Activated CD4-positive, alpha-beta T cell treated with anti-CD3 and anti-CD28 coated beads, Interleukin-2, Interleukin-4, amounts not matched to agents 100 ng/mL and 50 ng/mL, durations not matched to agents 16 hours and 8 hours (primary cell): ENCODE results near the gene CLTC.

Experiments
- DNase-seq: peaks from one replicate; pipeline ENCODE4 v3.0.0-alpha.2; 2020; ENCODE audit warnings: low spot score

CLTC gene

DNA sequence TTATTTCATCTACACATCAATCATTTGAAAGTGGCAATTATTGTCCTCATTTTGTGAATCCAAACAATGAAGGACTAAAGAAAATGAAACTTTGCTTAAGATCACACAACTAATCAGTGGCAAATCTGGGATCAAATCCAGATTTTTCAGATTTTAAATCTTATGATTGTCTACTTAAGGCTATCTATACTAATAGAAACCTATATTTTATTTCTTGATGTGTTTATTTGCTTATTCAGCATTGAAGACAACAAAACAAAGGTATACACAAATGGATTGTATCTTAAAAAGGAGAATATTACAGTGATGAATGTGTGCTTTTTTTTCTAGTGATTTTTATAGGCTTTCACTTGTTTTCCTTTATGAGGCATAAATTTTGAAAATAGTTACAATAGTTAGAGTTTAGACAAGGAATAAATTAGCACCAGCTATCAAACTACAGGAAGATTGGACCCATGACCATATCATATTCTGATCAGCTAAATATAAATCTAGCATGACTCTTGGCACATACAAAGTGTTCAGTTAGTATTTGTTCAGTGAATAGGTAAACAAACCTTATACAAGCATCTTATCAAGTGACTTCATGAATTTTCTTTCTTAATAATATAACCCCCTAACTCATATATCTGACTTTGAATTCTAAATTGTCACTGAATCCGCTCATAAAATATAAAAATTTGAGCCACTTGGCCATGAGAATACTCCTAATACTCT is 108.3 kb downstream of the CLTC start:
- DNase-seq: no peak

DNA sequence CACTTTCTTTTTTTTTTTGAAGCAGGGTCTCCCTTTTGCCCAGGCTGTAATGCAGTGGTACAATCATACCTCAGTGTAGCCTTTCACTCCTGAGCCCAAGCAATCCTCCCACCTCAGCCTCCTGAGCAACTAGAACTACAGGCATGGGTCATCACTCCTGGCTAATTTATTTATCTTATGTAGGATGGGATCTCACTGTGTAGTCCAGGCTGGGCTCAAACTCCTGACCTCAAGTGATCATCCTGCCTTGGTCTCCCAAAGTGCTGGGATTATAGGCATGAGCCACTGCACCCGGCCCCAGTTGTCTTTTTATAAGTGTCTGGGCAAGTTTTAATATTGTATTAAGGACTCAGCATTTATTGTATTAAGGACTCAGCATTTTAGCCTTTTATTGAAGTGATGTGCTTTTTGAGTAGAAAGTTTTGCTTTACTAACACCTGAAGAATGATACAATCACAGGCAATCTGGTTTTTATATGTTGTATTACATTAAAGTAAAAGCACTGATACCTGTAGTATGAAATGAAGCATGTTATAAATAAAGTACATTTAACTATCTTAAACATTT is 110.7 kb downstream of the CLTC start:
- no peak for DNase-seq

DNA sequence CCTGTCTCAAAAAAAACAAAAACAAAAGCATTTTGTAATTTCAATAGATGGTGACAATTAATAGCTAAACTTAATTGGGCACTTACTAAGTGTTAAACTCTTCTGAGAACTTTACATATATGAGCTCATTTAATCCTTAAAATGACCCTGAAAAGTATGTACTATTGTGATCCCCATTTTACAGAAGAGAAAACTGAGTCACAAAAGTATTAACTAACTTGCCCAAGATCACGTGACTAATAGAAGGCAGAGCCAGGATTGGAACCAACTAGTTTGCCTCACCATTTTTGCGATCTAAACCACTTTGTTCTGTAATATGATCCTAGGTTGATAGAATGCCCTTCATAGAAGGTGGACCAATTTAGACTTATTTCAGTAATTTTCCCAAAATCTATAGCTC is 114.0 kb downstream of the CLTC start:
- no peak for DNase-seq

DNA sequence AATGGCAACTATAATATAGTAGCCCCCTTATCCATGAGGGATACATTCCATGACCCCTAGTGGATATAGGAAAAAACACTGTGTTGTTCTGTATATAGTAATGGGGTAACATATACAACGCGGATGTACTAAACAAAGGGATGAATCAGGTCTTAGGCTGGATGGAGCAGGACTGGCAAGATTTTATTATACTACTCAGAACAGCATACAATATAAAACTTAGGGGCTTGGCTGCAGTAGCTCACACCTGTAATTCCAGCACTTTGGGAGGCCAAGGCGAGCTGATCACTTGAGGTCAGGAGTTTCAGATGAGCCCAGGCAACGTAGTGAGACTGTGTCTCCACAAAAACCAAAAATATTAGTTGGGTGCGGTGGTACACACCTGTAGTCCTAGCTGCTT is 114.5 kb downstream of the CLTC start:
- DNase-seq: no peak

DNA sequence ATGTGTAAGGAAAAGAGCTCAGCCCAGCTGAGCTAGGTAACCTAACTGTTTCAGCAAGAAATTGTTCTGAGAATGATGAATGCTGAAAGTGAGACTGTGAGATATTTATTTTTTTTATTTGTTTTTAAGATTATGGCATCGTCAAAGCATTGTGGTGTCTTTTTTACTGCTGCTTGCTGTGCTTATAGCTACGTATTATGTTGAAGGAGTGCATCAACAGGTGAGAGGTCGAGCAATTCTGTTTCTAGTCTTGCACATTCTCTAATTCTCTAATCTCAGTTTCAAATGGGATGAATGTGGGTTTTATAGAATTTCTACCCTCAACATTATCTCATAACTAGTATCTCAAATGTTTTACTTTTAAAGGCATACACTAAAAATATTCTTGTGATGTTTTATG is 117.6 kb downstream of the CLTC start:
- DNase-seq: no peak

DNA sequence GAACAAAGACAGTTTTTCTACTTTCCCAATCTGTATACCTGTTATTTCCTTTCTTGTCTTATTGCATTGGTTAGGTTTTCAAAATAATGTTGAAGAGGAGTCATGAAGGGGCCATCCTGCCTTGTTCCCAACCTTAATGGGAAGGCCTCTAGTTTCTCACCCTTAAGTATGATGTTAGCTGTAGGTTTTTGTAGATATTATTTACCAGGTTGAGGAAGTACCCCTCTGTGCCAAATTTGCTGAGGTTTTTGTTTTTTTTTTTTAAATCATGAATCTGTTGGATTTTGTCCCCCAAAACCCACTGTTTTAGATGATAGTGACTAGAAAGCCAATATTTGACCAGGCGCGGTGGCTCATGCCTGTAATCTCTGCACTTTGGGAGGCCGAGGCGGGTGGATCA is 124.1 kb downstream of the CLTC start:
- no peak for DNase-seq

DNA sequence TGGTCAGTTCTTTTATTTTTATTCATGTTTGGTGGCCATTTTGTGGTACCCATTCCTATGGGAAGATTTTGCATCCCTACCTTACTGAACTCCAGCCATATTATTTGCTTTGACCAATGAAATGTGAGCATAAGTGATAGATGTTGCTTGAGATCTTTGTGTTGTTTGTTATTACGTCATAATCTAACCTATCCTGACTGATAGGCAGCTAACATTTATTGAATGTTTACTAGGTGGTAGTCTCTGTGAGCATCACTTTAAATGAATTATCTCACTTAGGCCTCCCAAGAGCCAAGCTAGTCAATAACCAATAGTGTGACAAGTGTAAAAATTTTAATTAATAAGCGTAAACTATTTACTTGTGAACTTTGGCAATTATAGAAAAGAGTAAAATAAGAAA is 125.3 kb downstream of the CLTC start:
- no peak for DNase-seq
